ENCODE data around the gene CRIM1. TPM values are rescaled to one million over a fixed set of nuclear protein-coding genes. Genes with fewer than 3 reads are reported as not detected.

CRIM1 gene
- total RNA-seq, 1 experiment from 2014 or later = 292 TPM

- Histone ChIP-seq H3K4me3 (ENCODE audit: low read depth, low read length) (no peak overlapping the region), H3K9me3 (no peaks in the 10 kb centered on the region), H3K27me3 (replicated peaks; ENCODE audit: control insufficient read depth, insufficient read depth, low read length) (no peaks in the 10 kb centered on the region), H3K36me3 (ENCODE audit: control insufficient read depth, insufficient read depth, low read length) (no peaks in the 10 kb centered on the region), H3K4me1 (peaks cover 96% of the 10 kb centered on the region)
- peak overlapping the region; percentile 4 for H3K27ac Mint-ChIP-seq (ENCODE audit: unreplicated experiment)
- H3K4me1 Mint-ChIP-seq (ENCODE audit: low read depth, unreplicated experiment) = peaks cover 80% of the 10 kb centered on the region
- POLR2A ChIA-PET = interaction anchor here (0.7 kb wide), 1 partner anchor 17 kb away, joined by 3 read pairs; no protein-coding TSS in a partner anchor
- intact Hi-C loops (cut with micrococcal nuclease; ENCODE audit: unreplicated experiment) = loop anchor here (1.0 to 5.0 kb wide), 2 partner anchors 10 to 81 kb away; no protein-coding TSS in a partner anchor
- DNase-seq = no peak
- H3K36me3 Mint-ChIP-seq (ENCODE audit: insufficient read depth, unreplicated experiment) = peaks cover 86% of the 10 kb centered on the region
- H3K27me3 Mint-ChIP-seq (ENCODE audit: insufficient read depth, unreplicated experiment) = no peaks in the 10 kb centered on the region
- CTCF ChIA-PET = interaction anchor here (1.1 kb wide), 1 partner anchor 89 kb away, joined by 3 read pairs; no protein-coding TSS in a partner anchor
- no peaks in the 10 kb centered on the region for H3K9me3 Mint-ChIP-seq (ENCODE audit: unreplicated experiment)
- no TSS peak for BruUV-seq (replicated peaks)
- peak overlapping the region; percentile 47 for H3K4me3 Mint-ChIP-seq (ENCODE audit: unreplicated experiment)
- TF ChIP-seq CTCF (IDR thresholded peaks at IDR 0.05; ENCODE audit: insufficient read depth in 1 of 2, low read depth in 1 of 2, low read length in 1 of 2, severe bottlenecking in 1 of 2, unreplicated experiment in 1 of 2) = no peak
Observed at GRCh38 chr2:36371070-36371874, 15.7 kb downstream of the CRIM1 start.

GRCh38 chr2:36371928-36372391 lies 16.4 kb downstream of the CRIM1 start:
- intact Hi-C loops (cut with micrococcal nuclease; ENCODE audit: unreplicated experiment) = loop anchor here (1.0 to 5.0 kb wide), 2 partner anchors 9 to 80 kb away; no protein-coding TSS in a partner anchor
- no peaks in the 10 kb centered on the region for H3K27me3 ChIP-seq (replicated peaks; ENCODE audit: control insufficient read depth, insufficient read depth, low read length)
- Mint-ChIP-seq H3K27me3 (ENCODE audit: insufficient read depth, unreplicated experiment) (no peaks in the 10 kb centered on the region), H3K36me3 (ENCODE audit: insufficient read depth, unreplicated experiment) (peaks cover 93% of the 10 kb centered on the region), H3K9me3 (ENCODE audit: unreplicated experiment) (no peaks in the 10 kb centered on the region), H3K4me1 (ENCODE audit: low read depth, unreplicated experiment) (peaks cover 80% of the 10 kb centered on the region), H3K27ac (ENCODE audit: unreplicated experiment) (peak overlapping the region; percentile 65), H3K4me3 (ENCODE audit: unreplicated experiment) (peak overlapping the region; percentile 47)
- no TSS peak for BruUV-seq (replicated peaks)
- TF ChIP-seq CTCF (IDR thresholded peaks at IDR 0.05; ENCODE audit: insufficient read depth in 1 of 2, low read depth in 1 of 2, low read length in 1 of 2, severe bottlenecking in 1 of 2, unreplicated experiment in 1 of 2) = no peak
- CTCF ChIA-PET = interaction anchor here (1.1 kb wide), 1 partner anchor 88 kb away, joined by 3 read pairs; no protein-coding TSS in a partner anchor
- POLR2A ChIA-PET = interaction anchor here (0.7 kb wide), 1 partner anchor 17 kb away, joined by 3 read pairs; no protein-coding TSS in a partner anchor
- no peaks in the 10 kb centered on the region for H3K9me3 ChIP-seq
- H3K4me3 ChIP-seq (ENCODE audit: low read depth, low read length) = no peak overlapping the region
- no peak for DNase-seq
- no peaks in the 10 kb centered on the region; the same call in 1 of the 2 replicates for H3K36me3 ChIP-seq (ENCODE audit: control insufficient read depth, insufficient read depth, low read length)
- peaks cover 95% of the 10 kb centered on the region for H3K4me1 ChIP-seq

GRCh38 chr2:36373149-36373926 lies 17.8 kb downstream of the CRIM1 start:
- Mint-ChIP-seq H3K27ac (ENCODE audit: unreplicated experiment) (peak overlapping the region; percentile 65), H3K4me1 (ENCODE audit: low read depth, unreplicated experiment) (peaks cover 78% of the 10 kb centered on the region), H3K9me3 (ENCODE audit: unreplicated experiment) (no peaks in the 10 kb centered on the region), H3K36me3 (ENCODE audit: insufficient read depth, unreplicated experiment) (peaks cover 95% of the 10 kb centered on the region), H3K4me3 (ENCODE audit: unreplicated experiment) (peak overlapping the region; percentile 40), H3K27me3 (ENCODE audit: insufficient read depth, unreplicated experiment) (no peaks in the 10 kb centered on the region)
- ChIA-PET CTCF (no interaction called here), POLR2A (interaction anchor here (0.6 kb wide), 1 partner anchor 160 kb away, joined by 4 read pairs; no protein-coding TSS in a partner anchor)
- H3K36me3 ChIP-seq (ENCODE audit: control insufficient read depth, insufficient read depth, low read length) = no peaks in the 10 kb centered on the region; the same call in 1 of the 2 replicates
- no peak overlapping the region for H3K4me3 ChIP-seq (ENCODE audit: low read depth, low read length)
- no peaks in the 10 kb centered on the region for H3K27me3 ChIP-seq (replicated peaks; ENCODE audit: control insufficient read depth, insufficient read depth, low read length)
- peaks cover 92% of the 10 kb centered on the region for H3K4me1 ChIP-seq
- intact Hi-C loops (cut with micrococcal nuclease; ENCODE audit: unreplicated experiment) = loop anchor here (5.0 kb wide), 1 partner anchor 79 kb away; no protein-coding TSS in a partner anchor
- no peak for TF ChIP-seq CTCF (IDR thresholded peaks at IDR 0.05; ENCODE audit: insufficient read depth in 1 of 2, low read depth in 1 of 2, low read length in 1 of 2, severe bottlenecking in 1 of 2, unreplicated experiment in 1 of 2)
- DNase-seq = no peak
- no peaks in the 10 kb centered on the region for H3K9me3 ChIP-seq
- no TSS peak for BruUV-seq (replicated peaks)

Data from Caco-2 (cell line).